ENCODE data around the gene ATXN3L.

The ATXN3L gene

DNA sequence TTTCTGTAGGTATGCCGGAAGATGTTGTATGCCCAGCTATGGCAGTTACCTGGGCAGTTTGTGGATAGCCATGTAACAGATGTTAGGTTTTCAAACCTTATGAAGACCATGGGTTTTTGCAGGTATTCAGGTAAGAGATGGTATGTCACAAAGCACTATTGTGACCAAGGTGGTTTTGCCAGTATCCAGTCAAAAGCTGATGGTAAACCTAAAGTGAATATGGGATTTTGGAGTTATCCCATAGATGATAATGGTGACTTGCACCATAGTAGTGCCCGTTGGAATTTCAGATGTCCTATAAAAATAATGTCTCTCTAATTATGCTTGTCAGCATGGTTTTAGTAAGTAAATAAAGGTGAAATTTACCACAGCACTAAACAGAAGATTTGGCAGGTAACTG, at the start of gene ATXN3L:
TSS of gene ATXN3L (minus strand) at position 101 of the 400 bp plus-strand sequence. CDS start 119 bp downstream, outside the sequence.
- DNase-seq: no peak

- DNase-seq: peak in 4 of 58 donors; percentile 0 to 6 (median 1)
These were observed 49.6 kb upstream of the ATXN3L start for GRCh38 chrX:13369256-13370030.

GRCh38 chrX:13367950-13368349, 48.1 kb upstream of the ATXN3L start:
- DNase-seq: no peak

GRCh38 chrX:13366698-13367097, 46.8 kb upstream of the ATXN3L start:
- DNase-seq: no peak

- DNase-seq: no peak
These were observed 45.3 kb upstream of the ATXN3L start for GRCh38 chrX:13365161-13365560.

- DNase-seq: no peak
These were observed 44.5 kb upstream of the ATXN3L start for GRCh38 chrX:13364230-13364857.

GRCh38 chrX:13360146-13360545, 40.3 kb upstream of the ATXN3L start:
- no peak for DNase-seq

DNA sequence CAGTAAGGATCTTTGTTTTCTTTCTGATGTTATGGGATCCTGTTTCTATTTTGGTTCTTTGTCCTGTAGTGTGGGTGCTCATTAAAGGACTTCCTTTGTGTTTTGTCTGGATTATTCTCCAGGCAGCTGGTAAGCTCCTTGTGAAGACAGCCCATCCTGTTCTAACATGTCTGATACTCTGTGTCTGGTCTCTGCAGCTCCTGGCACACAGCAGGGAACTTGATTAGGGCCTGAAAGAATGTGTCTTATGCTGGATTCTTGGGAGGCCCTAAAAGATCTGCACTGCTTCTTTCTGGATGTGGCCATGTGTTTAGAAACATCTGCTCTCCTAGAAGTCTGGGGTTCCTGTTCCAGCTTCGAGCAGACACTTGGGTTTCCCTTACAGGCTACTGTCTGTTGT, 38.1 kb upstream of the ATXN3L start:
- DNase-seq: no peak

DNA sequence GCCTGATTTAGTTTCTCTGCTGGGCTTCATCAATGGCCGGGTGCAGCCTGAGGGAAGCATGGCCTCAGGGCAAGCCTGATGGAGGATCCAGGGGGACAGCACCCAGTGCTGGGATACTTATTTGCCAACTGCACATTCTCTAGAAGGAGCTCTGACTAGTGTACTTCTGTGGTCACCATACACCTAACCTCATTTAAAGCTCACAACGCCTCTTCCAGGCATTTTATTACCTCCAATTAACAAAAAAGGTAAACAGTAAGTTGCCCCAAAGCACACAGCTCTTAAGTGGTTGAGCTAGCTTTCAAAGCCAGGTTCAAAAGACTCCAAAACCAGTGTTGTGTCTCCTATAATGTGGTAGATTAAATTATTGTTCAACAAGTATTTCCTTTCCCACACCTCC, 26.8 kb upstream of the ATXN3L start:
- DNase-seq: no peak

- no peak for DNase-seq
These were observed 25.6 kb upstream of the ATXN3L start for GRCh38 chrX:13345438-13345837.

- DNase-seq: no peak
These were observed 25.2 kb upstream of the ATXN3L start for GRCh38 chrX:13345037-13345436.

- DNase-seq: no peak
These were observed 21.7 kb upstream of the ATXN3L start for GRCh38 chrX:13341491-13342101.

DNA sequence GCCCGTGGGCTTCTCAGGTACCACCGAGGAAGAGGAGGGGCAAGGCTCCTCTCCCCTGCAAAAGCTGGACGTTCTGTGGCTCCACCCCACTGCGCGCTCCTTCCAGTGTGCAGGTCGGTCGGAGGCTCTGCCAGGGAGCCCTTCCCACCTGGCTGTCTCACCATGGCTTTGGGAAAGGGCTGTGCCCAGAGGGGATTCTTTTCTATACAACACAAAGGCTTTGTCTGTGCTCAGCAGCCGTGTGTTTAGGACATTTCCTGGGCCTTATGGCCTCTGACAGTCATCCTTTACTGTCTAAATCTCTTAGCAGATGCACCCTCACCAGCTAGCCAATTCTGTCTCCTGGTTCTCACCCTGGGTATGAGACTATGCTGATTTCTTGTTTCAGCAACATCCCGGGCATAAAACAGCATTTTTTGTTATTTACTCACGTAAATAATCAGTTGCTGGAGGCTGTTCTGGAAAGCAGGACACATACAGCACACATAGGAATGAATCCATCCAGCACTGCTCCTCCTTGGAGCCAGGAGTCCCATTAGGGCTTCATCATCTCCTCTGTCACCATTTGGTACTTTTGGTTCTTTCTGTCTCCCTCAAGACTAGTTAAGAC, 20.4 kb upstream of the ATXN3L start:
- no peak for DNase-seq

GRCh38 chrX:13339607-13340006, 19.8 kb upstream of the ATXN3L start:
- DNase-seq: no peak

DNA sequence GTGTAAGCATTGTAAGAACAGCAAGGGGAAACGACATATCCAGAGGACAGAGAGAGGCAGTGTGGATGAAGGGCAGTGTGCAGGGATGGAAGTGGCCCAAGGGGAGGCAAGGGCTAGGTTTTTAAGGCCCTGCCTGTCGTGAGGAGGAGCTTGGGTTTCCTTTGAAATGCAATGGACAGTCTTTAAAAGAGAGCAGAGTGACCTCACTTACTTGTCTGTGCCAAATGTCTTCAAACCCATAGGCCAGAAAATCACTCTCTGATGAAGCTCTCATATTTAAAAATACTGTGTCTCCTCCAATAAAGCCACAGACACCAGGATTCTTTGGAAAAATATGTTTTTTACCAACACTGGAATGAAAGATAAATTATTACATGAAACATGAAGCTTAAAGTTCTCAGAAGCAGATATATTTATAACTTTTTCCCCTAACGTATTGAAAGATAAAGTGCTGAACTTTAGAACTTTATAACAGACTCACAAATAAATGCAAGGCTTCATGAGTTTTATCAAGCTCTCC, 19.2 kb upstream of the ATXN3L start:
- DNase-seq: no peak

GRCh38 chrX:13334491-13334890, 14.6 kb upstream of the ATXN3L start:
- no peak for DNase-seq

- no peak for DNase-seq
These were observed 10.6 kb upstream of the ATXN3L start for GRCh38 chrX:13330446-13330845.

DNA sequence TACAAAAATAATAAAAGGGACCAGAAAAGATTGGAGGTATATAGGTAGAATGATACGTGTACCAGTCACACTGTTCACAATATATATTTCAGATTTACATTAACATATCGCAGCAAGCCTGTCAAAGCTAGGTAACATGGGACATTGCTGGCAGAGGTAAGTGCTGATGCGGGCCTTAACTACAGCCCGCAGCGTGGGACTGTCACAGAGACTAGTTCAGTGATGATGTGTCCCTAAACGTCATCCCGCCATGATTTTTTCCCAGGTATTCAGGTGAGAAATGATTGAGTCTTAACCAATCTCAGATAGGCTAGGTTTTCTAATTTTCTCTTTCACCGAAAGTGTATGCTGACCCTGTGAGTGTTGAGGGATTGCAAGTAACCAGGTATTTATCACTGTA, 7.8 kb upstream of the ATXN3L start:
- DNase-seq: no peak

DNA sequence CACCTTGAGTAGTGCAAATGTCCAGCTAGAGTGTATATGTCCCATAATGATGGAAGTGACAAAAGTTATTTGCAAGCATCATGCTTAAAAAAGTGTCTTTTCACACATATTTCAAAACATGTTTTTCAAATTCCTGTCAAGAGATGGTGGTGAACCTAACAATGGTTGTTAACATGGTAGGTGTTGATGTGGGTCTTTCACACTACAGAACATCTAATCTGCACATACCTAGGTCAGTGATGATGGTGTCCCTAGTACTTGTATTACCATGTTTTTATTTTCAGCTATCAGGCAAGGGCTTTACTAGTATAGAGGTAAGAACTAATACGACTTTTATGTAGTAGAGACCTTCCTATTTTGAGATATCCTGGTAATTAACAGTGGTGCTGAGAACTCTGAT, 3.4 kb upstream of the ATXN3L start:
- no peak for DNase-seq

DNA sequence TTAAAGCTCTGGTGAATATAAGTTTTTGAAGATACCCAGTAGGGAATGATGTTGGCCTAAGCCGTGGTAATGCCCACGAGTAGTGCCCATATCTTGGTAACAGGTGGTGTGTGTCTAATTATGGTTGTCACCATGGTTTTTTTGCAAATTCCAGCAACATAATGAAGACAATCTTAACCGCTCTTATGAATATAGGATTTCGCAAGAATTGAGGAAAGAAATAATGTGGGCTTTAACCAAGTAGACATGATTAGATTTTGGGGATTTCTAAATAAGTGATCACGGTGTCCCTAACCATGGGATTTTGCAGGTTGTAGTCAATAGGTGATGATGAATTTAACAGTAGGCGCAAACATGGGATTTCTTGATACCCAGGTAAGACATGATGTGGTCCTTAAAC, 2.5 kb downstream of the ATXN3L start:
- no peak for DNase-seq

DNA sequence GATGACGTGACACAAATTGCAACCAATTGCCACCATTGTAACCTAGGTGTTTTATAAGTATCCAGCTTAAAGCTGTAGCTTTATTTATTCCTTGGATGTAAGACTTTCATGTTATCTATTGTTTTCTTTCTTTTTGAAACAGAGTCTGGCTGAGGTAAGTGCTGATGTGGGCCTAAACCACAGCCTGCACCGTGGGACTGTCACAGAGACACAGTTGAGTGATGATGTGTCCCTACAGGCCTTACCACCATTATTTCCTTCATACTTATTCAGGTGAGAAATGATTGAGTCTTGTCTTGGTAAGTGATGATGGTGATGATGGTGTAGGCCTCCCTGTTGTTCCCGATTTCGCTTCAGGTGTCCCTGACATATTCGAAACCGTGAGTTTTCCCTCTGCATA, 8.3 kb downstream of the ATXN3L start:
- DNase-seq: no peak

DNA sequence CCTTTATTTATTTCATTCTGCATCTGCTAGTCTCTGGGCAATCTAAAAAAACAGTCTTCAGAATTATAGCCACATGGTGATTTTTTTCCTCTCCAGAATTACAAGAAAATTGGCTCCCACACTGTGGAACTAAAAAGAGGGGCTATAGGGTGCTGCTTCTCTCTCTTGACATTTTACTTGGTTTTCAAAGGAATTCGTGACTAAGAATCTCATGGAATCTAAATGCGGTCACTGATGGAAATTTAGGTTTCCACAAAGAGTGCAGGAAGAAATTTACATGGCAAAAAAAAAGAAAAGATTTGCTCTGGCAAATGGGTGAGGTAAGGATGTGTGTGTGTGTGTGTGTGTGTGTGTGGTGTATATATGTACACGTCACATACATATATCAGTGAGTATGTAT, 10.2 kb downstream of the ATXN3L start:
- DNase-seq: no peak
